Hepatocyte (in vitro differentiated cells): ENCODE results near the gene INSIG1. TPM values are rescaled to one million over a fixed set of nuclear protein-coding genes. Genes with fewer than 3 reads are reported as not detected.

Experiments
- DNase-seq: peaks from one replicate; pipeline ENCODE4 v3.0.0-alpha.2; 2016; ENCODE audit warnings: low spot score
- H2AFZ ChIP-seq: fragments of 200-600 bp; sonication (generic); 2 replicates; pipeline ENCODE4 v1.6.0; 2016; ENCODE audit warnings: antibody characterized with exemption, mild to moderate bottlenecking
- H3K27ac ChIP-seq: fragments of 200-600 bp; sonication (generic); 2 replicates; pipeline ENCODE4 v1.5.1; 2016; ENCODE audit warnings: mild to moderate bottlenecking
- H3K27me3 ChIP-seq: fragments of 200-600 bp; sonication (generic); 2 replicates; pipeline ENCODE4 v1.6.1; 2016
- H3K36me3 ChIP-seq: fragments of 200-600 bp; sonication (generic); replicated peaks from 2 replicates; pipeline ENCODE4 v1.5.1; 2016; ENCODE audit warnings: low read depth; ENCODE audit not compliant: insufficient read depth
- H3K4me1 ChIP-seq: fragments of 200-600 bp; sonication (generic); 2 replicates; pipeline ENCODE4 v1.5.1; 2016; ENCODE audit warnings: mild to moderate bottlenecking, moderate library complexity; ENCODE audit not compliant: insufficient read depth
- H3K4me2 ChIP-seq: fragments of 200-600 bp; sonication (generic); 2 replicates; pipeline ENCODE4 v1.6.0; 2016
- H3K4me3 ChIP-seq: fragments of 200-600 bp; sonication (generic); 2 replicates; pipeline ENCODE4 v1.5.1; 2016; ENCODE audit warnings: mild to moderate bottlenecking
- H3K79me2 ChIP-seq: fragments of 200-600 bp; sonication (generic); 2 replicates; pipeline ENCODE4 v1.6.0; 2017; ENCODE audit warnings: mild to moderate bottlenecking
- H3K9me2 ChIP-seq: fragments of 200-600 bp; sonication (generic); replicated peaks from 2 replicates; pipeline ENCODE4 v1.6.0; 2017; ENCODE audit warnings: mild to moderate bottlenecking; ENCODE audit not compliant: insufficient read depth
- H3K9me3 ChIP-seq: fragments of 200-600 bp; sonication (generic); 2 replicates; pipeline ENCODE4 v1.5.1; 2016; ENCODE audit warnings: low read depth, mild to moderate bottlenecking
- H4K20me1 ChIP-seq: fragments of 200-600 bp; sonication (generic); 2 replicates; pipeline ENCODE4 v1.6.0; 2016; ENCODE audit warnings: mild to moderate bottlenecking; ENCODE audit not compliant: insufficient read depth, poor library complexity, severe bottlenecking
- EZH2 ChIP-seq: fragments of 200-600 bp; sonication (generic); IDR thresholded peaks from 2 replicates; pipeline ENCODE4 v1.6.1; 2016; ENCODE audit warnings: antibody characterized with exemption, mild to moderate bottlenecking, borderline replicate concordance
- EZH2phosphoT487 ChIP-seq: fragments of 200-600 bp; sonication (generic); IDR thresholded peaks from one replicate; pipeline ENCODE4 v1.6.1; 2018; ENCODE audit warnings: antibody characterized with exemption, mild to moderate bottlenecking, low read depth, moderate library complexity; ENCODE audit not compliant: unreplicated experiment, severe bottlenecking
- WGBS: methylation state at CpG from one replicate; pipeline ENCODE4 v1.1.6; 2016; ENCODE audit warnings: low lambda C conversion rate; ENCODE audit errors: missing lambda C conversion rate; 5-methylcytosine and 5-hydroxymethylcytosine counted together
- polyA plus RNA-seq: library from polyadenylated mRNA; unstranded; fragments of >200 nt; fragmentation: Nextera tagmentation; extraction: Ambion mirVana; gene quantifications from 2 replicates; pipeline ENCODE4 v1.2.1, GENCODE V29; 2016
- total RNA-seq: library from RNA; depleted of rRNA; stranded (reverse); fragments of >200 nt; gene quantifications from 2 replicates; pipeline ENCODE4 v1.2.3, GENCODE V29; 2014
- TF ChIP-seq, protein P1 (sequence below): fragments of 200-600 bp; sonication (generic); IDR thresholded peaks from 2 replicates; pipeline ENCODE4 v1.5.1; 2016; ENCODE audit warnings: antibody characterized with exemption, mild to moderate bottlenecking; ENCODE audit not compliant: poor library complexity

The INSIG1 gene
- total and polyA plus RNA-seq, 2 experiments from 2014 or later = 196 to 305 TPM

DNA sequence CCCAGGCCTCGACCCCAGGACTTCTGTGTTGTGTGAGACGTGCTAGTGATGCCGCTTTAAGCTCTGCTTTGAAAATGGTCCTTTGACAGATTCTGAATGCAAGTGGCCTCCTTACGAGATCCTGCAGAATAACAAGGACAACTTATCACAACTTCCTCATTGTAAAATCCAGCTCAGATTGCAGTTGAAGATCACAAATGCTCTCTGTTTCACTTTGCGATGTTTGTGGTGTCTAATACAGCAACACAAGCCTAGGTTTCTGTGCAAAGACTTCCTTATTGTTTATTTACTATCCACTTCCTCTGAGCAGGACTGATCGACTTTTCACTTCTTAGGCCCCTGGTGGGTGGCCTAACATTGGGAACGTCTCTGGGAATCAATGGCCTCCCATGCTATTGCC lies 31.7 kb upstream of the INSIG1 start:
- Histone ChIP-seq H3K36me3 (no peaks in the 10 kb centered on the region), H3K9me3 (no peaks in the 10 kb centered on the region), H3K4me3 (no peak overlapping the region), H3K4me2 (no peak overlapping the region), H3K79me2 (no peaks in the 10 kb centered on the region), H4K20me1 (no peaks in the 10 kb centered on the region), H2AFZ (no peak overlapping the region), H3K27ac (no peak overlapping the region), H3K9me2 (no peaks in the 10 kb centered on the region), H3K27me3 (no peaks in the 10 kb centered on the region), H3K4me1 (no peaks in the 10 kb centered on the region)
- 84% methylated on average over 7 of the region's 7 CpGs for WGBS
- no peak for DNase-seq
- no peak for TF ChIP-seq EZH2phosphoT487
- no peak for TF ChIP-seq EZH2
- TF ChIP-seq, protein P1, sequence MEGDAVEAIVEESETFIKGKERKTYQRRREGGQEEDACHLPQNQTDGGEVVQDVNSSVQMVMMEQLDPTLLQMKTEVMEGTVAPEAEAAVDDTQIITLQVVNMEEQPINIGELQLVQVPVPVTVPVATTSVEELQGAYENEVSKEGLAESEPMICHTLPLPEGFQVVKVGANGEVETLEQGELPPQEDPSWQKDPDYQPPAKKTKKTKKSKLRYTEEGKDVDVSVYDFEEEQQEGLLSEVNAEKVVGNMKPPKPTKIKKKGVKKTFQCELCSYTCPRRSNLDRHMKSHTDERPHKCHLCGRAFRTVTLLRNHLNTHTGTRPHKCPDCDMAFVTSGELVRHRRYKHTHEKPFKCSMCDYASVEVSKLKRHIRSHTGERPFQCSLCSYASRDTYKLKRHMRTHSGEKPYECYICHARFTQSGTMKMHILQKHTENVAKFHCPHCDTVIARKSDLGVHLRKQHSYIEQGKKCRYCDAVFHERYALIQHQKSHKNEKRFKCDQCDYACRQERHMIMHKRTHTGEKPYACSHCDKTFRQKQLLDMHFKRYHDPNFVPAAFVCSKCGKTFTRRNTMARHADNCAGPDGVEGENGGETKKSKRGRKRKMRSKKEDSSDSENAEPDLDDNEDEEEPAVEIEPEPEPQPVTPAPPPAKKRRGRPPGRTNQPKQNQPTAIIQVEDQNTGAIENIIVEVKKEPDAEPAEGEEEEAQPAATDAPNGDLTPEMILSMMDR = no peak

DNA sequence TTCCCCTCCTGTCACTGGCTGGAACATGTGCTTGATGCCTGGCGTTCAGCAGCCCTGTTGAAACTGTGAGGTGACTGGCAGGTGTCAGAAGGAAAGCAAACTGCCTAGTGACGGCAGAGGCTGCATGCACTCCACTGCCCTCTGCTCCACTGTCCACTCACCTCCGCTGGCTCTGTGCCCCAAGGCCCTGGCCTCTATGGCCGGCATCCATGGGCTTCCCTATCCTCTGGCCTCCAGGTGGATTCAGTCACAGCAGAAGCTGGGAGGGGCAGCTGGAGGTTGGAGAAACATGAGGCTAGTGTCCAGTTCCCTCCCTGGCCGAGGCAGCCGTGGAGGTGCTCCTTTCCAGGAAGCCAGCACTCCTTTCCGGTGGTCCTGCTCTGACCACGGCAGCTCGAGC lies 31.2 kb upstream of the INSIG1 start:
- Histone ChIP-seq H3K9me2 (no peaks in the 10 kb centered on the region), H4K20me1 (no peaks in the 10 kb centered on the region), H3K27ac (no peak overlapping the region), H3K4me2 (no peak overlapping the region), H3K36me3 (no peaks in the 10 kb centered on the region), H2AFZ (no peak overlapping the region), H3K4me3 (no peak overlapping the region), H3K4me1 (no peaks in the 10 kb centered on the region), H3K79me2 (no peaks in the 10 kb centered on the region), H3K27me3 (no peaks in the 10 kb centered on the region), H3K9me3 (no peaks in the 10 kb centered on the region)
- WGBS = 93% methylated on average over 9 of the region's 9 CpGs
- no peak for DNase-seq
- TF ChIP-seq EZH2 = no peak
- TF ChIP-seq, protein P1 = no peak
- TF ChIP-seq EZH2phosphoT487 = no peak

DNA sequence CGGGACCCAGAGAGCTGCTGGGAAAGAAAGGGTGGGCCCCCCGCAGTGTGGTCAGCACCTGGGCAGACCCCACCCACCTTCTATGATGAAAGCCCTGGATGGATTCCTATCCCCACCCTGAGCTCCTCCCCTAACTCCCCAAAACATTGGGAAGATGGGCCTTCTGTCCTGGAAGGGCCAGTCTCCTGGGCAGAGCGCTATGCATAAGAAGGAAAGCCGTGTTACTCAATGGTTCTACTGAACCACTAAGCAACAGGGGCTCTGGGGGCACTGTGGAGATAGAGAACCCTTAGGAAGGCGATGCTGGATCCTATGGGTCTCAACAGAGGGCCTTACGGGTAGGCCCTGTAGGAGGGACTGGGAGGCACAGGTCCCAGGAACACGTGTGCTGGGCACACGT lies 30.7 kb upstream of the INSIG1 start:
- Histone ChIP-seq H3K4me2 (no peak overlapping the region), H4K20me1 (no peaks in the 10 kb centered on the region), H3K4me3 (no peak overlapping the region), H2AFZ (no peak overlapping the region), H3K27ac (no peak overlapping the region), H3K27me3 (no peaks in the 10 kb centered on the region), H3K9me3 (no peaks in the 10 kb centered on the region), H3K36me3 (no peaks in the 10 kb centered on the region), H3K4me1 (no peaks in the 10 kb centered on the region), H3K79me2 (no peaks in the 10 kb centered on the region), H3K9me2 (no peaks in the 10 kb centered on the region)
- WGBS = 92% methylated on average over 8 of the region's 8 CpGs
- TF ChIP-seq, protein P1 = no peak
- TF ChIP-seq EZH2phosphoT487 = no peak
- DNase-seq = no peak

DNA sequence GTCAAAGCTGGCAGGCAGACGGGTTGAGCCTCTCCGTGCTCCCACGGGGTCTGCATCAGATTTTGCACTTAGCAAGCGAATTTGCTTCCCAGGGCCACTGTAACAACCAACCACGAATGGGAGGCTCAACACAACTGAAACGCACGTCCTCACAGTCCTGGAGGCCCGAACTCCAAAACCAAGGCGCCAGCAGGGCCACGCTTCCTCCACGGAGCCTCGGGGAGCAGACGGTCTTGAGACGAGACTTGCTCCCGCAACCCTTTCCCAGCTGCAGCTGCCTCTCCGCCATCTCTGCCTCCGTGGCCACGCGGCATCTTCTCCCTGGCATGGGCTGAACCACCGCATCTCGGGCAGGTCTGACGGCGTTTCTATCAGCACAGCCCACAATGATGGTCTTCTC lies 30.2 kb upstream of the INSIG1 start:
- no peaks in the 10 kb centered on the region for H3K9me2 ChIP-seq
- no peak overlapping the region for H3K4me3 ChIP-seq
- no peak overlapping the region for H3K27ac ChIP-seq
- H3K4me2 ChIP-seq = no peak overlapping the region
- no peaks in the 10 kb centered on the region for H3K36me3 ChIP-seq
- WGBS = 95% methylated on average over 23 of the region's 23 CpGs
- TF ChIP-seq, protein P1 = no peak
- no peak for TF ChIP-seq EZH2phosphoT487
- no peak for TF ChIP-seq EZH2
- H3K9me3 ChIP-seq = no peaks in the 10 kb centered on the region
- no peaks in the 10 kb centered on the region for H3K79me2 ChIP-seq
- no peaks in the 10 kb centered on the region for H4K20me1 ChIP-seq
- no peaks in the 10 kb centered on the region for H3K27me3 ChIP-seq
- DNase-seq = no peak
- no peaks in the 10 kb centered on the region for H3K4me1 ChIP-seq
- H2AFZ ChIP-seq = no peak overlapping the region
